AML-193 (cell line): ENCODE measurements around the gene MDM2.

Experiments
- DNase-seq, 2 experiments: peaks; one replicate each; lab custom pipeline; 2025; lab: John Stamatoyannopoulos, UW

The MDM2 gene

GRCh38 chr12:68851592-68852306 lies 43.8 kb downstream of the MDM2 start:
- DNase-seq = no peak

- no peak for DNase-seq
These were observed 45.6 kb downstream of the MDM2 start for GRCh38 chr12:68853396-68854077.

GRCh38 chr12:68854078-68854468 lies 46.1 kb downstream of the MDM2 start:
- no peak for DNase-seq

GRCh38 chr12:68854554-68854953 lies 46.6 kb downstream of the MDM2 start:
- no peak for DNase-seq

- no peak for DNase-seq
These were observed 47.1 kb downstream of the MDM2 start for GRCh38 chr12:68855111-68855510.

GRCh38 chr12:68855771-68856170 lies 47.8 kb downstream of the MDM2 start:
- no peak for DNase-seq

- DNase-seq = no peak
These were observed 48.5 kb downstream of the MDM2 start for GRCh38 chr12:68856510-68856909.

- DNase-seq = no peak
These were observed 53.9 kb downstream of the MDM2 start for GRCh38 chr12:68861890-68862289.

GRCh38 chr12:68863109-68863770 lies 55.3 kb downstream of the MDM2 start:
- no peak for DNase-seq

GRCh38 chr12:68863886-68864454 lies 56.0 kb downstream of the MDM2 start:
- peak; percentile 64 to 70 for DNase-seq

- no peak for DNase-seq
These were observed 56.6 kb downstream of the MDM2 start for GRCh38 chr12:68864604-68865003.

GRCh38 chr12:68865399-68866164 lies 57.6 kb downstream of the MDM2 start:
- no peak for DNase-seq

GRCh38 chr12:68866950-68867349 lies 59.0 kb downstream of the MDM2 start:
- no peak for DNase-seq

- DNase-seq = no peak
These were observed 59.6 kb downstream of the MDM2 start for GRCh38 chr12:68867606-68868005.

- no peak for DNase-seq
These were observed 60.2 kb downstream of the MDM2 start for GRCh38 chr12:68868043-68868790.

GRCh38 chr12:68870011-68870410 lies 62.0 kb downstream of the MDM2 start:
- no peak for DNase-seq

GRCh38 chr12:68870443-68870842 lies 62.5 kb downstream of the MDM2 start:
- DNase-seq = no peak

GRCh38 chr12:68871396-68871795 lies 63.4 kb downstream of the MDM2 start:
- no peak for DNase-seq

- peak; percentile 26 to 50 for DNase-seq
These were observed 63.9 kb downstream of the MDM2 start for GRCh38 chr12:68871921-68872320.

GRCh38 chr12:68873316-68873715 lies 65.3 kb downstream of the MDM2 start:
- DNase-seq = no peak

- DNase-seq = no peak
These were observed 68.5 kb downstream of the MDM2 start for GRCh38 chr12:68876461-68876860.
